Measurements from ENCODE around the gene CACNB2. TPM values are rescaled to one million over a fixed set of nuclear protein-coding genes. Genes with fewer than 3 reads are reported as not detected.

Gene CACNB2
- total and polyA plus RNA-seq, 10 of the 15 experiments (the other 5 are each of a cell fraction or from before 2014, with no cell fraction given), result 0.62 to 8.1 (median 1.2) TPM

GRCh38 chr10:18238870-18239485 is 98.8 kb downstream of the CACNB2 start:
- POLR2A ChIA-PET, result interaction anchor here (0.6 kb wide), 1 partner anchor 74 kb away, joined by 3 read pairs; no protein-coding TSS in a partner anchor

More at GRCh38 chr10:18238870-18239485, 98.8 kb downstream of the CACNB2 start:
- no peak overlapping the region for H3K27ac ChIP-seq (ENCODE audit: control insufficient read depth, insufficient read depth)
- H3K4me3 ChIP-seq, result no peak overlapping the region
- no peak for DNase-seq (ENCODE audit: low read depth, low spot score)
- BruUV-seq (replicated peaks), result no TSS peak
- in situ Hi-C loops (cut with MboI), result no loop called here
- no peaks in the 10 kb centered on the region for H3K36me3 ChIP-seq (ENCODE audit: control insufficient read depth in 2 of 2, insufficient read depth in 2 of 2, low read length in 1 of 2)
- H3K9ac ChIP-seq (ENCODE audit: control insufficient read depth, insufficient read depth, low read length), result no peak overlapping the region
- no peaks in the 10 kb centered on the region for H3K79me2 ChIP-seq (ENCODE audit: control insufficient read depth, insufficient read depth, low read length)
- FAIRE-seq, result no peak
- 24% methylated on average over 8 of the region's 8 CpGs for WGBS (ENCODE audit: insufficient coverage, insufficient replicate concordance, low lambda C conversion rate, missing lambda C conversion rate)
- peak; percentile 51 to 68 (median 58); a peak in 5 of 6 replicates for TF ChIP-seq CTCF (IDR thresholded peaks at IDR 0.05 in 2 of 3, conservative IDR thresholded peaks at IDR 0.05 in 1 of 3; ENCODE audit: control insufficient read depth in 2 of 3, extremely low read depth in 1 of 3, insufficient read depth in 1 of 3, low read depth in 3 of 3, low read length in 3 of 3)
- TF ChIP-seq RAD21 (IDR thresholded peaks at IDR 0.05; ENCODE audit: insufficient read depth, low read depth, low read length), result peak; percentile 77
- peak; percentile 49; the same call in 1 of the 2 replicates for TF ChIP-seq SMC3 (IDR thresholded peaks at IDR 0.05; ENCODE audit: borderline replicate concordance, low read length)
- TF ChIP-seq NFIC (IDR thresholded peaks at IDR 0.05; ENCODE audit: low read depth, low read length), result no peak
- no peak for TF ChIP-seq ZBTB4 (CRISPR knock-in tag; IDR thresholded peaks at IDR 0.05)
- no peak for TF ChIP-seq NFYB (IDR thresholded peaks at IDR 0.05; ENCODE audit: insufficient read depth, low read depth, low read length)
- H4K20me1 ChIP-seq (ENCODE audit: control insufficient read depth, insufficient read depth), result no peaks in the 10 kb centered on the region
- no peak overlapping the region for H3K4me2 ChIP-seq (ENCODE audit: control insufficient read depth, insufficient read depth)
- H3K27me3 ChIP-seq (replicated peaks in 1 of 2; ENCODE audit: control insufficient read depth in 2 of 2, insufficient read depth in 2 of 2, low read length in 1 of 2), result peaks cover 0 to 3% of the 10 kb centered on the region in 2 experiments; a peak in 2 of 4 replicates
- CTCF ChIA-PET, result interaction anchor here (0.6 to 3.3 kb wide), 24 partner anchors 11 to 630 kb away, joined by 3 to 23 read pairs (median 4); no protein-coding TSS in a partner anchor
- ATAC-seq, result peak; percentile 66
- SMC1A ChIA-PET (ENCODE audit: uncharacterized antibody, unreplicated experiment), result interaction anchor here (0.9 to 2.8 kb wide), 7 partner anchors 16 to 234 kb away, joined by 3 to 19 read pairs (median 3); no protein-coding TSS in a partner anchor
- H3K9me3 ChIP-seq (replicated peaks; ENCODE audit: control insufficient read depth, insufficient read depth, low read length), result no peaks in the 10 kb centered on the region
- intact Hi-C loops (cut with micrococcal nuclease; ENCODE audit: unreplicated experiment), result loop anchor here (5.0 kb wide), 2 partner anchors 73 to 632 kb away; no protein-coding TSS in a partner anchor
- RAD21 ChIA-PET (ENCODE audit: unreplicated experiment), result interaction anchor here (0.7 to 2.3 kb wide), 7 partner anchors 17 to 233 kb away, joined by 3 to 14 read pairs (median 3); no protein-coding TSS in a partner anchor
- H3K4me1 ChIP-seq (ENCODE audit: control insufficient read depth, insufficient read depth, low read length), result no peaks in the 10 kb centered on the region
- no peak overlapping the region for H2AFZ ChIP-seq (ENCODE audit: control insufficient read depth, low read depth, low read length)

All from GM12878 (cell line).